ENCODE data around the gene MEF2D. TPM values are rescaled to one million over a fixed set of nuclear protein-coding genes. Genes with fewer than 3 reads are reported as not detected.

Gene MEF2D
- polyA plus RNA-seq, 1 experiment = 9.9 TPM

GRCh38 chr1:156448134-156448967 is 52.2 kb downstream of the MEF2D start:
- H3K4me3 ChIP-seq (ENCODE audit: low read depth, low read length) = no peak overlapping the region
- H3K9me3 ChIP-seq (ENCODE audit: control insufficient read depth, insufficient read depth, low read length) = no peaks in the 10 kb centered on the region
- no peak for DNase-seq (ENCODE audit: low read depth, low spot score)
- no peak for TF ChIP-seq CTCF (IDR thresholded peaks at IDR 0.05; ENCODE audit: low read depth, low read length)
- H3K27ac ChIP-seq (ENCODE audit: low read depth, low read length) = no peak overlapping the region
- CTCF ChIA-PET = interaction anchor here (7.0 kb wide), 1 partner anchor 63 kb away, joined by 445 read pairs; no protein-coding TSS in a partner anchor
- H3K27me3 ChIP-seq (ENCODE audit: control insufficient read depth, insufficient read depth, low read length) = peaks cover 47% of the 10 kb centered on the region
- POLR2A ChIA-PET = no interaction called here

GRCh38 chr1:156445789-156446263 is 54.7 kb downstream of the MEF2D start:
- H3K27ac ChIP-seq (ENCODE audit: low read depth, low read length) = no peak overlapping the region
- DNase-seq (ENCODE audit: low read depth, low spot score) = peak; percentile 39
- CTCF ChIA-PET = interaction anchor here (0.6 to 7.0 kb wide), 64 partner anchors 9 to 392 kb away, joined by 3 to 445 read pairs (median 5); partner anchors contain the start of genes GPATCH4, HAPLN2, NAXE and SMG5
- H3K4me3 ChIP-seq (ENCODE audit: low read depth, low read length) = no peak overlapping the region
- POLR2A ChIA-PET = interaction anchor here (0.6 to 1.1 kb wide), 3 partner anchors 60 to 159 kb away, joined by 3 to 15 read pairs (median 3); no protein-coding TSS in a partner anchor
- no peaks in the 10 kb centered on the region for H3K9me3 ChIP-seq (ENCODE audit: control insufficient read depth, insufficient read depth, low read length)
- TF ChIP-seq CTCF (IDR thresholded peaks at IDR 0.05; ENCODE audit: low read depth, low read length) = peak; percentile 99
- H3K27me3 ChIP-seq (ENCODE audit: control insufficient read depth, insufficient read depth, low read length) = peaks cover 64% of the 10 kb centered on the region

GRCh38 chr1:156444407-156445001 is 56.1 kb downstream of the MEF2D start:
- Histone ChIP-seq H3K27me3 (ENCODE audit: control insufficient read depth, insufficient read depth, low read length) (peaks cover 68% of the 10 kb centered on the region), H3K27ac (ENCODE audit: low read depth, low read length) (no peak overlapping the region), H3K4me3 (ENCODE audit: low read depth, low read length) (no peak overlapping the region), H3K9me3 (ENCODE audit: control insufficient read depth, insufficient read depth, low read length) (no peaks in the 10 kb centered on the region)
- TF ChIP-seq CTCF (IDR thresholded peaks at IDR 0.05; ENCODE audit: low read depth, low read length) = peak; percentile 35
- DNase-seq (ENCODE audit: low read depth, low spot score) = no peak
- CTCF ChIA-PET = interaction anchor here (0.7 to 7.0 kb wide), 10 partner anchors 10 to 221 kb away, joined by 3 to 445 read pairs (median 8); partner anchors contain the start of genes HAPLN2 and SMG5
- POLR2A ChIA-PET = interaction anchor here (1.1 kb wide), 1 partner anchor 58 kb away, joined by 15 read pairs; no protein-coding TSS in a partner anchor

- no peak for TF ChIP-seq CTCF (IDR thresholded peaks at IDR 0.05; ENCODE audit: low read depth, low read length)
- H3K4me3 ChIP-seq (ENCODE audit: low read depth, low read length) = no peak overlapping the region
- ChIA-PET CTCF (interaction anchor here (4.6 kb wide), 1 partner anchor 58 kb away, joined by 82 read pairs; no protein-coding TSS in a partner anchor), POLR2A (no interaction called here)
- no peaks in the 10 kb centered on the region for H3K9me3 ChIP-seq (ENCODE audit: control insufficient read depth, insufficient read depth, low read length)
- peaks cover 70% of the 10 kb centered on the region for H3K27me3 ChIP-seq (ENCODE audit: control insufficient read depth, insufficient read depth, low read length)
- no peak overlapping the region for H3K27ac ChIP-seq (ENCODE audit: low read depth, low read length)
- no peak for DNase-seq (ENCODE audit: low read depth, low spot score)
Measured at GRCh38 chr1:156443286-156443685, 57.3 kb downstream of the MEF2D start.
